MM.1S (cell line): Measurements from ENCODE around the gene UBE2G2.

Source experiments
- DNase-seq: peaks from one replicate; pipeline ENCODE4 v3.0.0-alpha.2; 2015
- H2AFZ ChIP-seq: fragments of 300-600 bp; sonication (generic); 2 replicates; pipeline ENCODE4 v1.6.0; 2016; ENCODE audit warnings: antibody characterized with exemption, low read length
- H3F3A ChIP-seq: fragments of 300-600 bp; sonication (generic); 2 replicates; pipeline ENCODE4 v1.6.1; 2016; ENCODE audit warnings: mild to moderate bottlenecking, antibody characterized with exemption, low read length, moderate library complexity, mixed read lengths; ENCODE audit not compliant: insufficient read depth
- H3K27ac ChIP-seq: fragments of 300-600 bp; sonication (generic); 2 replicates; pipeline ENCODE4 v1.5.1; 2016; ENCODE audit warnings: mild to moderate bottlenecking, low read length
- H3K27me3 ChIP-seq: fragments of 300-600 bp; sonication (generic); replicated peaks from 2 replicates; pipeline ENCODE4 v1.6.0; 2016; ENCODE audit warnings: low read length; ENCODE audit not compliant: insufficient read depth
- H3K36me3 ChIP-seq: fragments of 300-600 bp; sonication (generic); replicated peaks from 2 replicates; pipeline ENCODE4 v1.6.1; 2016; ENCODE audit warnings: mild to moderate bottlenecking, low read length, mixed read lengths; ENCODE audit not compliant: insufficient read depth
- H3K4me1 ChIP-seq: fragments of 300-600 bp; sonication (generic); 2 replicates; pipeline ENCODE4 v1.6.1; 2016; ENCODE audit warnings: low read length, mixed read lengths
- H3K4me2 ChIP-seq: fragments of 300-600 bp; sonication (generic); 2 replicates; pipeline ENCODE4 v1.6.0; 2016; ENCODE audit warnings: low read depth, low read length
- H3K4me3 ChIP-seq: fragments of 300-600 bp; sonication (generic); 2 replicates; pipeline ENCODE4 v1.5.1; 2016; ENCODE audit warnings: low read length, mixed read lengths
- H3K79me2 ChIP-seq: fragments of 300-600 bp; sonication (generic); 2 replicates; pipeline ENCODE4 v1.6.1; 2016; ENCODE audit warnings: mixed run types, low read length, mixed read lengths
- H3K9ac ChIP-seq: fragments of 300-600 bp; sonication (generic); 2 replicates; pipeline ENCODE4 v1.6.1; 2016; ENCODE audit warnings: low read length, mixed read lengths
- H3K9me2 ChIP-seq: fragments of 300-600 bp; sonication (generic); replicated peaks from 2 replicates; pipeline ENCODE4 v1.6.1; 2016; ENCODE audit warnings: mild to moderate bottlenecking, low read length, mixed read lengths; ENCODE audit not compliant: insufficient read depth
- H3K9me3 ChIP-seq: fragments of 300-600 bp; sonication (generic); replicated peaks from 2 replicates; pipeline ENCODE4 v1.6.1; 2016; ENCODE audit warnings: mild to moderate bottlenecking, low read length, mixed read lengths; ENCODE audit not compliant: insufficient read depth
- H4K20me1 ChIP-seq: fragments of 300-600 bp; sonication (generic); 2 replicates; pipeline ENCODE4 v1.6.1; 2016; ENCODE audit warnings: mild to moderate bottlenecking, low read length, moderate library complexity, mixed read lengths; ENCODE audit not compliant: insufficient read depth
- CTCF ChIP-seq: fragments of 300-600 bp; sonication (generic); IDR thresholded peaks from 2 replicates; pipeline ENCODE4 v1.5.1; 2016; ENCODE audit warnings: antibody characterized with exemption, low read length, mixed read lengths
- EZH2 ChIP-seq: fragments of 300-600 bp; sonication (generic); optimal IDR thresholded peaks from 2 replicates; pipeline ENCODE3; 2017; ENCODE audit warnings: low read depth, mild to moderate bottlenecking, antibody characterized with exemption, low read length, mixed read lengths
- EZH2phosphoT487 ChIP-seq: fragments of 300-600 bp; sonication (generic); IDR thresholded peaks from 2 replicates; pipeline ENCODE4 v1.6.1; 2018; ENCODE audit warnings: antibody characterized with exemption, low read length

UBE2G2 gene

GRCh38 chr21:44757731-44758130 is 43.9 kb downstream of the UBE2G2 start:
- H3F3A ChIP-seq = no peaks in the 10 kb centered on the region
- H3K79me2 ChIP-seq = no peaks in the 10 kb centered on the region
- no peaks in the 10 kb centered on the region for H3K36me3 ChIP-seq
- no peaks in the 10 kb centered on the region for H4K20me1 ChIP-seq
- H3K4me1 ChIP-seq = no peaks in the 10 kb centered on the region
- H3K4me3 ChIP-seq = no peak overlapping the region
- TF ChIP-seq EZH2 (no peak), CTCF (no peak), EZH2phosphoT487 (no peak)
- no peak overlapping the region for H3K9ac ChIP-seq
- no peak overlapping the region for H2AFZ ChIP-seq
- no peak overlapping the region for H3K27ac ChIP-seq
- no peak for DNase-seq
- peaks cover 94% of the 10 kb centered on the region for H3K27me3 ChIP-seq
- H3K4me2 ChIP-seq = no peak overlapping the region
- H3K9me2 ChIP-seq = no peaks in the 10 kb centered on the region
- no peaks in the 10 kb centered on the region for H3K9me3 ChIP-seq

GRCh38 chr21:44756423-44757185 is 45.0 kb downstream of the UBE2G2 start:
- Histone ChIP-seq H3K4me3 (no peak overlapping the region), H3K9me3 (no peaks in the 10 kb centered on the region), H3K9me2 (no peaks in the 10 kb centered on the region), H3K27me3 (peaks cover 96% of the 10 kb centered on the region), H3F3A (no peaks in the 10 kb centered on the region), H3K4me1 (no peaks in the 10 kb centered on the region), H3K79me2 (no peaks in the 10 kb centered on the region), H3K4me2 (no peak overlapping the region), H3K36me3 (no peaks in the 10 kb centered on the region), H4K20me1 (no peaks in the 10 kb centered on the region), H2AFZ (no peak overlapping the region), H3K9ac (no peak overlapping the region), H3K27ac (no peak overlapping the region)
- no peak for TF ChIP-seq EZH2phosphoT487
- no peak for TF ChIP-seq EZH2
- no peak for TF ChIP-seq CTCF
- DNase-seq = no peak

- no peak overlapping the region for H3K4me3 ChIP-seq
- no peaks in the 10 kb centered on the region for H3K4me1 ChIP-seq
- no peak overlapping the region for H3K4me2 ChIP-seq
- H3K27me3 ChIP-seq = peaks cover 98% of the 10 kb centered on the region
- no peak overlapping the region for H3K27ac ChIP-seq
- H3K9me3 ChIP-seq = no peaks in the 10 kb centered on the region
- H3K9ac ChIP-seq = no peak overlapping the region
- no peaks in the 10 kb centered on the region for H3K9me2 ChIP-seq
- H4K20me1 ChIP-seq = no peaks in the 10 kb centered on the region
- H2AFZ ChIP-seq = no peak overlapping the region
- no peaks in the 10 kb centered on the region for H3K36me3 ChIP-seq
- no peak for TF ChIP-seq EZH2phosphoT487
- TF ChIP-seq EZH2 = no peak
- TF ChIP-seq CTCF = no peak
- DNase-seq = no peak
- H3F3A ChIP-seq = no peaks in the 10 kb centered on the region
- no peaks in the 10 kb centered on the region for H3K79me2 ChIP-seq
These were observed 46.4 kb downstream of the UBE2G2 start for GRCh38 chr21:44755227-44755626.
